GM19351 (cell line): Measurements from ENCODE around the gene RNF225.
"Not testable (repeated sequence)": the region's sequence is repeated elsewhere in the genome, so short reads cannot be mapped to it uniquely, and the experiment has no call there.

Source experiments
- ATAC-seq: cut with Tn5 transposase; IDR thresholded peaks from one replicate; pipeline ENCODE4 v1.9.1; 2021; ENCODE audit warnings: mild to moderate bottlenecking, moderate library complexity; ENCODE audit not compliant: unreplicated experiment

RNF225 gene

DNA sequence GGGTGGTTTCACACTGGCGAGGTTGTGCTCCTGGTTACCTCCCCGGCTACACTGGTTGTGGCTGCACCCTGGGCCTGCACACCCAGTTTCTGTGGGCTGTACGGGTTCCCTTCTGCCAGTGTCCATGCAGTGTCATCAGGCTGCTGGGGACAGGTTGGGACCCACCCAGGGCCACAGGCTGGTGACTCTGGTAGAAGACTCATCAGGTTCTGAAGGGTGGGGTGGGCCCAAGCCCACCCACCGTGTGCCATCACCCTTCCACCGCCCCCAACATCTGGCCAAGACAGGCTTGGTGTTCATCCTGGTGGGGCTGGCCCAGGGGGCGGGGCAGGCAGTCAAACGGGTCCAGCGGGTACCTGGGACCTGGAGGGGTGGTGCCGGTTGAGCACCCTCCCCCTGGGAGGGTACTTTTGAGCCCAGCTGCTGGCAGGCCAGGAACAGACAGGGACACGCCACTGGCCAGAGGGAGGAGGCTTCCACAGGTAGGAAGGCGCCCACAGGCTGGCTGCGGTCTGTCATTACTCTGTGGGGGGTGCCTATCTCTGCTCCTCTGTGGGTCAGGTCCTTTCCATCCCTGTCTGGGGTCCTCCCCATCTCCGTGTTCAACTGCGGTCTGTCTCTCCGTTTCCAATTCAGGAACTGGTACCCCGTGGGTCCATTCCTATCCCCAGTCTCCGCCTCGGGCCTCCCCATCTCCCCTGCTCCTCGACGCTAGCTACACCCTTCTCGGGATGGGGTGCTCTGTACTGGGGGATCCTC, at the start of gene RNF225:
Gene RNF225, plus strand, starts transcription at position 437 of the 759 bp plus-strand sequence. CDS start 434 bp downstream, outside the sequence.
- no peak for ATAC-seq

DNA sequence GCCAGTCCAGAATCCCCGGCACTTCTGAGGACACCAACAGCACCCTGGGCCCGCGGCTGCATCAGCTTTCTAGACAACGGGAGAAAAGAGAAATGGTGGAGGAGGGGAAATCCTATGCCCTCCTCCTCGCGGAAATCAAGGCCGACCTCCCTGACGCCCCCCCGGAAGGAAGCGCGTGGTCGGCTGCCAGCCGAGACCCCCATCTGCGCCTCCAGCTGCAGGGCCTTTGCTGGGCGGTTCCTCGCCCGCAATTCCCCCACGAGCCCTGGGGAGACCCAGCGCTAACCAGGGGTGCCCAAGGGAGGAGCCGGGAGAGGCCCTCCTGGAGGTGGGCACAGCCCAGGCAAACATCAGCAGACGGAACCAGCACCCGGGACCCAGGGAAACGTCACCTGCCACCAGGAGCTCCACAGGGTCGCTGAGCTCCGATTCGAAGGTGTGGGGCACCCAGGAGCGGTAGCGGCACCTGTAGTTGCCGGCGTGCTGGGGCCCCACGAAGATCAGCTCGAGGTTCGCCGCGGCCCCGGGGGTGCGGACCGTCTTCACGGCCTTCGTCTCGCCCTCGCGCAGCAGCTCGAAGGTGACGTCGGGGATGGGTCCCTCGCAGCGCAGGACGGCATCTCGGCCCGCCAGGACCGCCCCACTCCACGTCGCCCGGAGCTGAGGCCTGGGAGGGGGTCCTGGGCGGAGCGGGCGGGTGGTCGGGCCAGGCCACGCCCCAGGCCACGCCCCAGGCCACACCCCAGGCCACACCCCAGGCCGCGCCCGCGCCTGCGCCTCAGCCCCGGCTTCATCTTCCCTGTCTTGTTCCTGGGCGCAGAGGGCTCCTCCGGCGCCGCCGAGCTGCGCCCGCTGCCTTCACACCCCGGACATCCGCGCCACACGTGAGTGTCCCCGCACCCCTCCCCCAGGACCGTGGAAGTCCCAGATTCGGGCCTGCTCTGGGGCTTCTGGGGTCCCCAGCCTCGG, 48.2 kb upstream of the RNF225 start:
- peak; percentile 88 for ATAC-seq

- ATAC-seq: not testable (repeated sequence)
These were observed 47.4 kb upstream of the RNF225 start for GRCh38 chr19:58348080-58348479.

GRCh38 chr19:58349590-58349989, 45.9 kb upstream of the RNF225 start:
- no peak for ATAC-seq

DNA sequence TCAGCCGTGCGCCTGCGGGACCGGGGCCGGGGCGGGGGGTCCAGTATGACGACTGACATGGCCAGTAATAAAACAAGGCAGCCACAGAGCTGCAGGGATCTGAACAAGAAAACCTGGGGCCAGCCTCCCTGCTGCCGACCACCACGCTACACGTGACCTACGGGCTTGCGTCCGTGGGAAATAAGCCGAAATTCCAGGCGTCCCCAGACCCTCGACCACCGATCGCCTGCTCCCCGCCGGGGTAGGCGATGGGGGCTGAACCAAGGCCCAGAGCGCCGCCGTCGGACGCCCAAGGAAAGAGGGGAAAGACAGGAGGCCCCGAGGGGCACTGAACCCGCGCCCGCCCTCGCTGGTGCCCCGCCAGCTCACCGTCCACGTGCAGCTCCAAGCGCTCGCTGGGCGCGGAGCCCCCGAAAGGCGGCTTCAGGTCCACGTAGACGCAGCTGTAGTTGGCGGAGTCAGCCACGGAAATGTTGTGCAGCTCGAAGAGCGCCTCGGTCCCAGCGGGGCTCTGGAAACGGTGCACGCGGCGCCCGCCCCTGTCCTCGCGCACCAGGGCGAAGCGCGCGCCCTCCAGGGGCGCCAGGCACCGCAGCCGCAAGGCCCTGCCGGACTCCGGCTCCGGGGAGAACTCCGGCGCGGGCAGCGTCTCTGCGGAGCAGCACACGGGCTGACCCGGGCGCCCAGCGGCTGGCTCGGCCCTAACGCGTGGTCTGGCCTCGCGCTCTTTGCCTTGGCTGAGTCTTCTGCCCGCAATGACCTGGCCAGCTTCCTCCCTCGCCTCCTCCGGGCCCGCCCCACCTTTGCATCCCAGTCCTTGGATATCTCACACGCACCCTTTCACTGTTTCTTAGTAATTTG, 45.2 kb upstream of the RNF225 start:
- no peak for ATAC-seq

DNA sequence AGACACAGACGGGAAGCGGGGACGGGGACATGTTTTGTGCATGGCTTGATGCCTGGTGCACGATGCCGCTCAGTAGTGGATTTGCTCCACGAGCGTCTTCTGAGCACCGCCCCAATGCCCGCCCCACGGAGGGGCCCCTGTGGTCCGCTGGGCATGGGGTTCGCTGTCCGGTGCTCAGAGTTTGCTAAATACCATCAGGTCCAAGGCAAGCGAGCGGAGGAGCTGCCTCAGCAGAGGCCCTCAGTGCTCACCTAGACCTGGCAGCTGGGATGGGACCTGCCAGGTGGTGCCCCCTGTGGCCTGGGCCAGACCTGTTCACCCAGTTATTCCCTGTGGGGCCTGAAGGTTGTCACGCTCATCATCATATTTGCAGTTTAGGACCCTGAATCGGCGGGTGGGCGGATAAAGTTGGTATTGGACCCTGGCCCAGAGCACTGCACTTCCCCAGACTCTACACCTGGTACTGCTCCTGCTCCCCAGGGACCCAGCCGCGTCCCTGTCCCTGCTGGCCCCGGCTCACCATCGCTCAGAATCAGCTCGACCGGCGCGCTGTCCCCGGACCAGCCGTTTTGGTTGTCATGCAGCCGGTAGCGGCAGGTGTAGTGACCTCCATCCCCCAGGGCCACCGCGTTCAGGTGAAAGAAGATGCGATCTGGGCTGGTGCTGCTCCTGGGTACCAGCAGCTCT, 44.4 kb upstream of the RNF225 start:
- ATAC-seq: no peak

DNA sequence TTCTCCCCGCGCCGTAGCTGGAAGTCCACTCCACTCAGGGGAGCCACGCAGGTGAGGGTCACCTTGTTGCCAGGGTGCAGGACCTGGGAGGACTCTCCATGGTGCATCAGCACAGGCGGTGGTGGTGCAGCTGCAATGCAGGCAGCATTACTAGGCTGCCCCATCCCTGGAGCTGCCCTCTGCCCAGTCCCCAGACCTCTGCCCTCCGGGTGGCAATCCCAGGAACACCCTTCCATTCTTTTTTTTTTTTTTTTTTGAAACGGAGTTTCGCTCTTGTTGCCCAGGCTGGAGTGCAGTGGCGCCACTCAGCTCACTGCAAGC, 43.9 kb upstream of the RNF225 start:
- no peak for ATAC-seq

GRCh38 chr19:58351990-58352755, 43.3 kb upstream of the RNF225 start:
- ATAC-seq: no peak

DNA sequence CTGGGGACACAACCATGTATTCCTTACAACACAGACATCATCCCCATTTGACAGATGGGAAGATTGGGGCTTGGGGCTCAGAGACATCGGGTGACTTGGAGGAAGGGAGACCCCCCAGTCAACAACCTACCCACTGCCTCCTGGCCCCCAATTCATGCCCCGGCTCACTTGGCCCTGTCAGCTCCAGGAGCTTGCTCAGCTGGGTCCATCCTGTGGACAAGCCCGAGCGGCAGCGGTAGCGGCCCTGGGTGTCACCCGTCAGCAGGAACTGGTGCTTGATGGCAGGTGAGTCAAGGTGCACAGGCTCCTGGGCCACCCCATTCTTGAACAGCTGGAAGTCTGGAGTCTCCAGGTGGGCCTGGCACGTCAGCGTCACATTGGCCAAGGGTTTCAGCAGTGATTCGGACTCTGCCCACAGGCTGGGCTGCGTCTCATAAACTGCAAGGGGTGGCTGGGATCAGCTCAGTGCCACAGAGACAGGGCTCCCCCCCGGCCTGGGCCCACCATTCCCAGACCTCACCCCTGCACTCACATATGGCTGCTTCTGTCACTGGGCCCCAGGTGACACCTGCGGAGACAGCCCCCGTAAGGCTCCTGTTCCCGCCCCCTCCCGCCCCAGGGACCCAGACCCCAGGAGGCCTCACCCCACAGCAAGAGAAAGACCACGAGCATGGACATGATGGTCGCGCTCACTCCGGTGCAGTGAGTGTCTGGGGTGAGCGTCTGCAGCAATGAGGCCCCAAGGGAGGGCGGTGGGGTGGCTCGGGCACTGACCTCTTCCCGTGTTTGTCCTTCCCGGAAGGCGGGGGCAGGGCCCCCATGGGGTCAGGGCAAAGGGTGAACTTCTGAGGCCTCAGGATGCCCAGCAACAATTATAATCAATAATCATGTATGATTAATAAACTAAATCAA, 42.4 kb upstream of the RNF225 start, which contains the start of gene A1BG:
Gene A1BG, minus strand, starts transcription at position 733 of the 912 bp plus-strand sequence. Its CDS starts 55 bp downstream, at position 678.
- no peak for ATAC-seq

DNA sequence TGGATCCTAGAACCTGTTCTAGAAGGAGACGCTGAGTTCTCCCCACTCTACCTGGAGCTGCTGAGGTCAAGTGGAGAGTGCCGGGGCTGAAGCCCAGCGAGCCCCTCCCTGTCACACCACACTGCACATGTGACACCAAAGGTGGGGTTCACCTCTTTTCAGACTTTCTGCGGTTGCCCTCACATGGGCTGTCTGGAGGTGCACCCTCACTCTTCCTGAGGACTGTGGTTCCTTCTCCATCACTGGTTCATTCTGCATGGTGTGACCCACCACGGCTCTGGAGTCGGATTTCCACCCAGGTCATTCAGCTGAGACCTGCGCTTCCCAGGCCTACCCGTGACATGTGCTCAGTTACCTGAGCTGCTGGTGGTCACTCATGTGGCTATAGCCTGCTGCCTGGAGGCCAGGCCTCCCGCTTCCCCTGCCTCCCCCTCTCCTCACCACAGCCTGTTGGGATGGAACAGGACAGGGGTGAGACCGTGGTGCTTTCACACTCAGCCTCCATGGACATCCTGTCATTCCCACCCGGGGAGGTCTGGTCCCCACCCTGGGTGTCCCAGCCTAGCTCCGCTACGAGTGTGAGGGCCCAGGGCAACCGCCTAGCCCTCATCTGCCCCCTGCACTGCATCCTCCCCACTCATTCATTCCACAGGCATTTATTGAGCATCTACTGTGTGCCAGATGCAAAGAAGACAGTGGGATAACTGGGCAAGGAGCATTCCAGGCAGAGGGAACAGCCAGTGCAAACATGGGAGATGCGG, 41.6 kb upstream of the RNF225 start:
- ATAC-seq: no peak

DNA sequence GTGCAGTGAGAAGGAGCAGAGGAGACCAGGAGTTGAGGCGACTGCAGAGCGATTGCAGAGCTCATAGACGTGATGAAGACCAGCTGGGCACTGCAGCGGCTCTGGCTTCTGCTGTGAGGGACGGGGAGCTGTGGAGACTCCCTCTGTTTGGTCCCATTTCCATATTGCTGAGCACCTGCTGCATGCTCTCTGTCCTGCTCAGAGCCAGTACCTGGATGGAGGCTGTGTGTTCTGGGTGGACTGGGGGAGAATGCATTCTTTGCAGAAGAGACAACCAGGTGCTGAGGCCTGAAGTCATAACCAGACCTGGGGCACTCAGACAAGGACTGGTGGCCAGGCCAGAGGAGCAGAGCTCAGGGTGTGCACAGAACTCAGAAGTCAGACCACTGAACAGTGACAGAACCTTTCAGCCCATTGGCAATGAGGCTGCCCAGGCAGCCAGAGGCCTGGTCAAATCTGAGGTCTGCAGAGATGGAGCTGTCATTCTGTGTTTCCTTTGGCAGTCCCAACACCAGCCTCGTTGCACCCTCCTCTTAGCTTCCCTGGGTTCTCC, 40.9 kb upstream of the RNF225 start:
- ATAC-seq: no peak

GRCh38 chr19:58355215-58355796, 40.1 kb upstream of the RNF225 start:
- ATAC-seq: no peak

GRCh38 chr19:58355908-58356765, 39.3 kb upstream of the RNF225 start:
- no peak for ATAC-seq

DNA sequence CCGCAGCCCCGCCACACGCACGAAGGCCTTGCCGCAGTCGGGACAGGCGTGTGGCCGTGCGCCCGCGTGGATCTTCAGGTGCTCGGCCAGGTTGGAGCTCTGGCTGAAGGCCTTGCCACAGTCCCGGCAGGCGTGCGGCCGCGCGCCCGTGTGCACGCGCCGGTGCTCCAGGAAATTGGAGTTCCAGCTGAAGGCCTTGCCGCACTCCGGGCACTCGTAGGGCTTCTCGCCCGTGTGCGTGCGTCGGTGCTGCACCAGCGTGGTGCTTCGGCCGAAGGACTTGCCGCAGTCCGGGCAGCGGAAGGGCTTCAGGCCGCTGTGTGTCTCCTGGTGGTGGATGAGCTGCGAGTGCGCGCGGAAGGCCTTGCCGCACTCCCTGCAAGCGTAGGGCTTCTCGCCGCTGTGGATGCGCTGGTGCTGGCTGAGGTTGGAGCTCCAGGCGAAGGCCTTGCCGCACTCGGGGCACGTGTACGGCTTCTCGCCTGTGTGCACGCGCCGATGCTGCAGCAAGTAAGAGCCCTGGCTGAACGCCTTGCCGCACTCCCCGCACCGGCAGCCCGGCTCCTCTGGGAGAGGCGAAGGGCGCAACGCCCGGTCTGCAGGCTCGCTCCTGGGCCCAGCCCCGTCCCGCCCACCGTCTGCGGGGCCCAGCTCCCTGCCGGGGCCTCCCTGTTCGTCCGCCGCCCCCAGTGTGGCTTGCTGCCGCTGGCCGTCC, 38.5 kb upstream of the RNF225 start:
- no peak for ATAC-seq

DNA sequence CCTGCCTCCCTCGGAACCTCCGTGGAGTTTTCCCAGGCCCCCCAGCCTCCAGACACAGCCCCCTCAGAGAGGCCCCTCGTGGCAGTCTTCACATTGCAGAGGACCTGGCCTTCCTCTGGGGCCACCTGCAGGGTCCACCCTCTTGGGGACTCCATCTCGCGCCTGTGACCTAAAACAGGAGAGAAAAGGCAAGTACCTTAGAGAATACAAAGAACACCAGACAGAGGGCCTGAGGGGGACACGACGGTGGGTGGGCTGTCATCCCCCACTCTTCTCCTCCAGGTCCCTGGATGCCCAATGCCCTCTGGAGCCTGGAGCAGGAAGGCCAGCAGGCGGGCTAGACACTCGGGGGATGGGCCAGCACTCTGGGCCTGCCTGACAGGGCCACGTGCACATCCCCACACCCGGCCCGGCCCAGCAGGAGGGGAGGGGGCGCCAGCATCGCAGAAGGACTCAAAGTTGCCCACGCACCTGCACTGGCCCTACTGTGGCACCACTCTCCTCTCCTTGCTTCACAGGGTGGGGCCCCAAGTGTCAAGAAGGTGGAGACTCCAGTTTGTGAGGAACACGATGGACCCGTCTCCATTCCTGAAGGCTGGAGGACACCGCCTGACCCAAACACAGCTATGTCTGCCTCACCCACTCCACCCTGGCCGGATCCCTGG, 37.8 kb upstream of the RNF225 start:
- ATAC-seq: no peak
